Lung (tissue), 12 donors: ENCODE results near the gene PAX1. TPM values are rescaled to one million over a fixed set of nuclear protein-coding genes. Genes with fewer than 3 reads are reported as not detected.

Source experiments
- ATAC-seq: fragments of 200-7000 bp; cut with Tn5 transposase; one replicate; pipeline ENCODE4 v1.9.1; 2020; ENCODE audit warnings: moderate number of reproducible peaks; ENCODE audit not compliant: insufficient read depth, low FRiP score
- DNase-seq, 3 donors: peaks; one replicate each; pipeline ENCODE4 v3.0.0-alpha.2; 2013 to 2017
- H3K27ac ChIP-seq, 2 donors: one replicate each; pipeline ENCODE4 v1.5.1; 2013; ENCODE audit warnings: mild to moderate bottlenecking in 2 of 2, moderate library complexity in 2 of 2, control low read depth in 1 of 2, inconsistent platforms in 1 of 2, low read depth in 1 of 2, low read length in 1 of 2
- H3K27me3 ChIP-seq, 3 donors: one replicate each; pipeline ENCODE4 v1.5.1; 2013; ENCODE audit warnings: low read length in 2 of 3; ENCODE audit not compliant: control insufficient read depth in 3 of 3, insufficient read depth in 3 of 3
- H3K36me3 ChIP-seq, 4 donors: one replicate each; pipeline ENCODE4 v1.5.1; 2013; ENCODE audit warnings: low read length in 4 of 4, mild to moderate bottlenecking in 1 of 4, moderate library complexity in 1 of 4; ENCODE audit not compliant: control insufficient read depth in 4 of 4, insufficient read depth in 4 of 4
- H3K4me1 ChIP-seq, 5 donors: one replicate each; pipeline ENCODE4 v1.5.1; 2013; ENCODE audit warnings: low read length in 5 of 5, mild to moderate bottlenecking in 2 of 5, moderate library complexity in 1 of 5; ENCODE audit not compliant: control insufficient read depth in 5 of 5, insufficient read depth in 5 of 5
- H3K4me3 ChIP-seq: one replicate; pipeline ENCODE4 v1.5.1; 2013; ENCODE audit warnings: mild to moderate bottlenecking, control low read depth, moderate library complexity
- H3K9ac ChIP-seq, 2 donors: one replicate each; pipeline ENCODE4 v1.5.1; 2013; ENCODE audit warnings: low read length in 2 of 2, control low read depth in 1 of 2; ENCODE audit not compliant: insufficient read depth in 1 of 2
- H3K9me3 ChIP-seq, 4 donors: one replicate each; pipeline ENCODE4 v1.5.1; 2013; ENCODE audit warnings: low read length in 3 of 4, mild to moderate bottlenecking in 1 of 4, moderate library complexity in 1 of 4; ENCODE audit not compliant: control insufficient read depth in 4 of 4, insufficient read depth in 3 of 4
- CTCF ChIP-seq: IDR thresholded peaks from 2 replicates; pipeline ENCODE4 v1.5.1; 2012; ENCODE audit warnings: mild to moderate bottlenecking; ENCODE audit errors: control extremely low read depth, extremely low read depth
- WGBS, 2 donors: extraction: QIAGEN DNeasy Blood & Tissue Kit; methylation state at CpG; one replicate each; pipeline ENCODE4 v1.1.7; 2013; 5-methylcytosine and 5-hydroxymethylcytosine counted together
- polyA plus RNA-seq, 2 donors: library from polyadenylated mRNA; stranded (reverse); fragments of 200-250 nt; gene quantifications; one replicate each; pipeline ENCODE4 v1.2.1, GENCODE V29; 2013
- total RNA-seq, 2 donors: library from RNA; depleted of rRNA in 1 of 2; stranded (reverse); fragments of >200 nt in 1 of 2; gene quantifications; one replicate each; pipeline ENCODE4 v1.2.1, GENCODE V29; 2014 to 2021
- donor health status: control.
- donor health status: control.
- donor health status: Bipolar disorder and iron deficiency.
- donor health status: healthy.
- donor health status: DM: yes; HTN: yes; CAD: no.

Gene PAX1
- total and polyA plus RNA-seq, 4 donors = 0.05 to 0.14 (median 0.06) TPM; not detected in 1

GRCh38 chr20:21715193-21715881 is 9.9 kb downstream of the PAX1 start:
- Histone ChIP-seq H3K4me1 (no peaks in the 10 kb centered on the region), H3K36me3 (no peaks in the 10 kb centered on the region), H3K27me3 (peaks cover 11 to 87% (median 82%) of the 10 kb centered on the region in 3 donors), H3K9ac (no peak overlapping the region), H3K27ac (no peak overlapping the region), H3K9me3 (peaks cover 0 to 7% (median 0%) of the 10 kb centered on the region in 4 donors), H3K4me3 (no peak overlapping the region)
- 5 to 7% methylated on average over 10 of the region's 10 CpGs for WGBS, 2 donors
- DNase-seq (no peak), ATAC-seq (no peak)
- TF ChIP-seq CTCF = no peak

- Histone ChIP-seq H3K27me3 (peaks cover 4 to 45% (median 42%) of the 10 kb centered on the region in 3 donors), H3K9ac (no peak overlapping the region), H3K36me3 (no peaks in the 10 kb centered on the region), H3K27ac (no peak overlapping the region), H3K4me1 (no peaks in the 10 kb centered on the region), H3K9me3 (no peaks in the 10 kb centered on the region), H3K4me3 (no peak overlapping the region)
- 6 to 10% methylated on average over 4 of the region's 4 CpGs for WGBS, 2 donors
- DNase-seq (peak; percentile 68 to 80 (median 76)), ATAC-seq (no peak)
- TF ChIP-seq CTCF = no peak
These were observed 14.2 kb downstream of the PAX1 start for GRCh38 chr20:21719592-21720214.

GRCh38 chr20:21725892-21726291 is 20.4 kb downstream of the PAX1 start:
- peak in 1 of 3 donors; percentile 30 for DNase-seq
- no peaks in the 10 kb centered on the region for H3K4me1 ChIP-seq
- H3K9ac ChIP-seq = no peak overlapping the region
- H3K36me3 ChIP-seq = no peaks in the 10 kb centered on the region
- 46 to 64% methylated on average over 2 of the region's 2 CpGs for WGBS, 2 donors
- H3K9me3 ChIP-seq = no peaks in the 10 kb centered on the region
- no peak for ATAC-seq
- H3K27me3 ChIP-seq = no peaks in the 10 kb centered on the region
- H3K27ac ChIP-seq = no peak overlapping the region
- H3K4me3 ChIP-seq = no peak overlapping the region
- TF ChIP-seq CTCF = no peak
